Left hindlimb (tissue), 1 donor: ENCODE results near the gene GABRR1.
"Not testable (repeated sequence)": the region's sequence is repeated elsewhere in the genome, so short reads cannot be mapped to it uniquely, and the experiment has no call there.

Experiments
- DNase-seq: peaks from one replicate; pipeline ENCODE4 v3.0.0-alpha.2; 2018

Gene GABRR1

GRCh38 chr6:89217299-89217910 is at the start of gene GABRR1:
Gene GABRR1 (minus strand): TSS chr6:89217358. CDS start chr6:89217322, 36 bp downstream.
- DNase-seq, result no peak

- DNase-seq, result no peak
These were observed 47.1 kb upstream of the GABRR1 start for GRCh38 chr6:89264296-89264695.

- no peak for DNase-seq
These were observed 43.7 kb upstream of the GABRR1 start for GRCh38 chr6:89260832-89261231.

GRCh38 chr6:89260310-89260709 is 43.2 kb upstream of the GABRR1 start:
- no peak for DNase-seq

- DNase-seq, result no peak
These were observed 41.8 kb upstream of the GABRR1 start for GRCh38 chr6:89258912-89259311.

- no peak for DNase-seq
These were observed 40.6 kb upstream of the GABRR1 start for GRCh38 chr6:89257781-89258180.

GRCh38 chr6:89257346-89257745 is 40.2 kb upstream of the GABRR1 start:
- DNase-seq, result no peak

- DNase-seq, result no peak
These were observed 38.3 kb upstream of the GABRR1 start for GRCh38 chr6:89255417-89255816.

GRCh38 chr6:89254569-89254968 is 37.4 kb upstream of the GABRR1 start:
- no peak for DNase-seq

- DNase-seq, result no peak
These were observed 35.7 kb upstream of the GABRR1 start for GRCh38 chr6:89252907-89253306.

- DNase-seq, result no peak
These were observed 34.8 kb upstream of the GABRR1 start for GRCh38 chr6:89251976-89252375.

GRCh38 chr6:89251170-89251569 is 34.0 kb upstream of the GABRR1 start:
- no peak for DNase-seq

GRCh38 chr6:89250239-89250638 is 33.1 kb upstream of the GABRR1 start:
- DNase-seq, result no peak

- DNase-seq, result no peak
These were observed 27.3 kb upstream of the GABRR1 start for GRCh38 chr6:89244241-89244985.

GRCh38 chr6:89243331-89243629 is 26.1 kb upstream of the GABRR1 start:
- no peak for DNase-seq

GRCh38 chr6:89242574-89243330 is 25.6 kb upstream of the GABRR1 start:
- no peak for DNase-seq

- no peak for DNase-seq
These were observed 22.2 kb upstream of the GABRR1 start for GRCh38 chr6:89239338-89239737.

- DNase-seq, result no peak
These were observed 20.0 kb upstream of the GABRR1 start for GRCh38 chr6:89237158-89237557.

GRCh38 chr6:89233605-89234004 is 16.4 kb upstream of the GABRR1 start:
- DNase-seq, result not testable (repeated sequence)

GRCh38 chr6:89222712-89223039 is 5.5 kb upstream of the GABRR1 start:
- no peak for DNase-seq

GRCh38 chr6:89221971-89222711 is 5.0 kb upstream of the GABRR1 start:
- peak; percentile 45 for DNase-seq

- no peak for DNase-seq
These were observed 4.0 kb upstream of the GABRR1 start for GRCh38 chr6:89221129-89221528.

- DNase-seq, result no peak
These were observed 747 bp downstream of the GABRR1 start for GRCh38 chr6:89216411-89216810.

- DNase-seq, result no peak
These were observed 1.8 kb downstream of the GABRR1 start for GRCh38 chr6:89215391-89215790.
